OCI-LY3 (cell line): Measurements from ENCODE around the gene FRMD3.

Experiments used
- CTCF ChIP-seq: fragments of 200-600, 300-600 bp; sonication (generic); IDR thresholded peaks from 2 replicates; pipeline ENCODE4 v1.5.1; 2014; ENCODE audit warnings: antibody characterized with exemption, low read length, low read depth
- EZH2phosphoT487 ChIP-seq: fragments of 200-600 bp; shearing (Covaris generic); IDR thresholded peaks from 2 replicates; pipeline ENCODE4 v1.6.1; 2018; ENCODE audit warnings: antibody characterized with exemption, mixed run types, low read depth

- TF ChIP-seq CTCF (no peak), EZH2phosphoT487 (no peak)
Observed at GRCh38 chr9:83209188-83209731, 328.9 kb downstream of the FRMD3 start.
